Measurements from ENCODE around the gene MT4. TPM values are rescaled to one million over a fixed set of nuclear protein-coding genes. Genes with fewer than 3 reads are reported as not detected.

The MT4 gene
- total and polyA plus RNA-seq, 7 experiments from 2014 or later, result not detected

- peaks cover 8 to 26% of the 10 kb centered on the region in 2 donors for H3K4me1 ChIP-seq (ENCODE audit: control insufficient read depth in 2 of 2, insufficient read depth in 2 of 2, low read length in 2 of 2)
- Mint-ChIP-seq H3K27ac (peak overlapping the region; percentile 60 to 95 (median 90)), H3K36me3 (no peaks in the 10 kb centered on the region), H3K4me1 (peaks cover 11 to 56% (median 46%) of the 10 kb centered on the region in 7 donors), H3K27me3 (no peaks in the 10 kb centered on the region), H3K9me3 (no peaks in the 10 kb centered on the region), H3K4me3 (peak overlapping the region; percentile 82 to 91 (median 86))
- ATAC-seq, result no peak
- H3K27ac ChIP-seq (ENCODE audit: low read depth, low read length), result peak overlapping the region; percentile 92
- CTCF ChIA-PET, result no interaction called here
- H3K36me3 ChIP-seq (ENCODE audit: control insufficient read depth in 2 of 3, insufficient read depth in 3 of 3, low read length in 3 of 3), result peaks cover 0 to 6% (median 0%) of the 10 kb centered on the region in 3 experiments
- peak overlapping the region; percentile 99 for H3K4me3 ChIP-seq (ENCODE audit: low read length)
- no peaks in the 10 kb centered on the region for H3K9me3 ChIP-seq (ENCODE audit: control insufficient read depth in 2 of 3, low read length in 3 of 3)
- H3K27me3 ChIP-seq (ENCODE audit: control insufficient read depth in 2 of 2, insufficient read depth in 2 of 2, low read length in 2 of 2), result no peaks in the 10 kb centered on the region
- POLR2A ChIA-PET, result interaction anchor here (0.6 to 1.4 kb wide), 5 partner anchors 10 to 182 kb away, joined by 3 to 5 read pairs (median 3); no protein-coding TSS in a partner anchor
- intact Hi-C loops (cut with micrococcal nuclease), result loop anchor here (1.0 to 5.0 kb wide), 3 partner anchors 69 to 142 kb away; partner anchors contain the start of genes NUDT21 (in 2 of the 2), OGFOD1 (in 2 of the 2) and AMFR (in 1 of the 2)
- no peak for DNase-seq
Measured at GRCh38 chr16:56520251-56520577, 44.7 kb upstream of the MT4 start.

- Mint-ChIP-seq H3K27me3 (peaks cover 0 to 20% (median 0%) of the 10 kb centered on the region in 5 donors), H3K4me1 (peaks cover 6 to 11% (median 7%) of the 10 kb centered on the region in 7 donors), H3K4me3 (no peak overlapping the region), H3K9me3 (no peaks in the 10 kb centered on the region), H3K27ac (no peak overlapping the region), H3K36me3 (no peaks in the 10 kb centered on the region)
- Histone ChIP-seq H3K4me1 (ENCODE audit: control insufficient read depth in 2 of 2, insufficient read depth in 2 of 2, low read length in 2 of 2) (peaks cover 5 to 6% of the 10 kb centered on the region in 2 donors), H3K27ac (ENCODE audit: low read depth, low read length) (no peak overlapping the region), H3K27me3 (ENCODE audit: control insufficient read depth in 2 of 2, insufficient read depth in 2 of 2, low read length in 2 of 2) (no peaks in the 10 kb centered on the region), H3K4me3 (ENCODE audit: low read length) (no peak overlapping the region), H3K9me3 (ENCODE audit: control insufficient read depth in 2 of 3, low read length in 3 of 3) (no peaks in the 10 kb centered on the region), H3K36me3 (ENCODE audit: control insufficient read depth in 2 of 3, insufficient read depth in 3 of 3, low read length in 3 of 3) (no peaks in the 10 kb centered on the region)
- CTCF ChIA-PET, result interaction anchor here (1.1 kb wide), 1 partner anchor 11 kb away, joined by 4 read pairs; no protein-coding TSS in a partner anchor
- ATAC-seq, result no peak
- no peak for DNase-seq
- POLR2A ChIA-PET, result no interaction called here
- intact Hi-C loops (cut with micrococcal nuclease), result no loop called here
Measured at GRCh38 chr16:56525236-56525635, 39.6 kb upstream of the MT4 start.

- ChIA-PET CTCF (interaction anchor here (1.3 kb wide), 1 partner anchor 15 kb away, joined by 3 read pairs; no protein-coding TSS in a partner anchor), POLR2A (no interaction called here)
- intact Hi-C loops (cut with micrococcal nuclease), result no loop called here
- Mint-ChIP-seq H3K27me3 (peaks cover 0 to 47% (median 8%) of the 10 kb centered on the region in 5 donors), H3K4me3 (no peak overlapping the region), H3K4me1 (no peaks in the 10 kb centered on the region), H3K36me3 (no peaks in the 10 kb centered on the region), H3K9me3 (no peaks in the 10 kb centered on the region), H3K27ac (no peak overlapping the region)
- H3K27ac ChIP-seq (ENCODE audit: low read depth, low read length), result no peak overlapping the region
- no peaks in the 10 kb centered on the region for H3K4me1 ChIP-seq (ENCODE audit: control insufficient read depth in 2 of 2, insufficient read depth in 2 of 2, low read length in 2 of 2)
- no peak for DNase-seq
- H3K4me3 ChIP-seq (ENCODE audit: low read length), result no peak overlapping the region
- peaks cover 0 to 4% of the 10 kb centered on the region in 2 donors for H3K27me3 ChIP-seq (ENCODE audit: control insufficient read depth in 2 of 2, insufficient read depth in 2 of 2, low read length in 2 of 2)
- H3K36me3 ChIP-seq (ENCODE audit: control insufficient read depth in 2 of 3, insufficient read depth in 3 of 3, low read length in 3 of 3), result no peaks in the 10 kb centered on the region
- no peak for ATAC-seq
- H3K9me3 ChIP-seq (ENCODE audit: control insufficient read depth in 2 of 3, low read length in 3 of 3), result no peaks in the 10 kb centered on the region
Measured at GRCh38 chr16:56530872-56531271, 34.0 kb upstream of the MT4 start.

GRCh38 chr16:56532714-56533113 is 32.2 kb upstream of the MT4 start:
- Histone ChIP-seq H3K4me1 (ENCODE audit: control insufficient read depth in 2 of 2, insufficient read depth in 2 of 2, low read length in 2 of 2) (no peaks in the 10 kb centered on the region), H3K4me3 (ENCODE audit: low read length) (no peak overlapping the region), H3K9me3 (ENCODE audit: control insufficient read depth in 2 of 3, low read length in 3 of 3) (no peaks in the 10 kb centered on the region), H3K27ac (ENCODE audit: low read depth, low read length) (no peak overlapping the region), H3K27me3 (ENCODE audit: control insufficient read depth in 2 of 2, insufficient read depth in 2 of 2, low read length in 2 of 2) (peaks cover 0 to 7% of the 10 kb centered on the region in 2 donors), H3K36me3 (ENCODE audit: control insufficient read depth in 2 of 3, insufficient read depth in 3 of 3, low read length in 3 of 3) (no peaks in the 10 kb centered on the region)
- ChIA-PET POLR2A (interaction anchor here (0.8 kb wide), 1 partner anchor 1968 kb away, joined by 3 read pairs; no protein-coding TSS in a partner anchor), CTCF (no interaction called here)
- no peak overlapping the region for H3K4me3 Mint-ChIP-seq
- DNase-seq, result no peak
- H3K4me1 Mint-ChIP-seq, result peaks cover 0 to 2% (median 0%) of the 10 kb centered on the region in 7 donors
- no peaks in the 10 kb centered on the region for H3K9me3 Mint-ChIP-seq
- intact Hi-C loops (cut with micrococcal nuclease), result no loop called here
- peaks cover 5 to 50% (median 10%) of the 10 kb centered on the region in 5 donors for H3K27me3 Mint-ChIP-seq
- ATAC-seq, result no peak
- H3K36me3 Mint-ChIP-seq, result no peaks in the 10 kb centered on the region
- H3K27ac Mint-ChIP-seq, result no peak overlapping the region

- ChIA-PET CTCF (no interaction called here), POLR2A (interaction anchor here (0.6 kb wide), 1 partner anchor 71 kb away, joined by 3 read pairs; no protein-coding TSS in a partner anchor)
- Histone ChIP-seq H3K4me3 (ENCODE audit: low read length) (no peak overlapping the region), H3K9me3 (ENCODE audit: control insufficient read depth in 2 of 3, low read length in 3 of 3) (no peaks in the 10 kb centered on the region), H3K27ac (ENCODE audit: low read depth, low read length) (no peak overlapping the region), H3K27me3 (ENCODE audit: control insufficient read depth in 2 of 2, insufficient read depth in 2 of 2, low read length in 2 of 2) (peaks cover 0 to 7% of the 10 kb centered on the region in 2 donors), H3K4me1 (ENCODE audit: control insufficient read depth in 2 of 2, insufficient read depth in 2 of 2, low read length in 2 of 2) (no peaks in the 10 kb centered on the region), H3K36me3 (ENCODE audit: control insufficient read depth in 2 of 3, insufficient read depth in 3 of 3, low read length in 3 of 3) (no peaks in the 10 kb centered on the region)
- no peaks in the 10 kb centered on the region for H3K9me3 Mint-ChIP-seq
- H3K4me3 Mint-ChIP-seq, result no peak overlapping the region
- no peaks in the 10 kb centered on the region for H3K36me3 Mint-ChIP-seq
- ATAC-seq, result no peak
- H3K27ac Mint-ChIP-seq, result no peak overlapping the region
- peaks cover 9 to 50% (median 13%) of the 10 kb centered on the region in 5 donors for H3K27me3 Mint-ChIP-seq
- H3K4me1 Mint-ChIP-seq, result peaks cover 0 to 2% (median 0%) of the 10 kb centered on the region in 7 donors
- DNase-seq, result no peak
- intact Hi-C loops (cut with micrococcal nuclease), result no loop called here
Measured at GRCh38 chr16:56534847-56535383, 30.0 kb upstream of the MT4 start.

- intact Hi-C loops (cut with micrococcal nuclease), result no loop called here
- no peak overlapping the region for H3K4me3 ChIP-seq (ENCODE audit: low read length)
- Mint-ChIP-seq H3K4me3 (no peak overlapping the region), H3K27me3 (peaks cover 9 to 43% (median 22%) of the 10 kb centered on the region in 5 donors), H3K36me3 (peaks cover 0 to 5% (median 0%) of the 10 kb centered on the region in 5 donors), H3K4me1 (peaks cover 0 to 2% (median 0%) of the 10 kb centered on the region in 7 donors), H3K27ac (no peak overlapping the region), H3K9me3 (peaks cover 0 to 8% (median 0%) of the 10 kb centered on the region in 11 donors)
- H3K4me1 ChIP-seq (ENCODE audit: control insufficient read depth in 2 of 2, insufficient read depth in 2 of 2, low read length in 2 of 2), result no peaks in the 10 kb centered on the region
- no peaks in the 10 kb centered on the region for H3K9me3 ChIP-seq (ENCODE audit: control insufficient read depth in 2 of 3, low read length in 3 of 3)
- DNase-seq, result no peak
- no peaks in the 10 kb centered on the region for H3K36me3 ChIP-seq (ENCODE audit: control insufficient read depth in 2 of 3, insufficient read depth in 3 of 3, low read length in 3 of 3)
- H3K27ac ChIP-seq (ENCODE audit: low read depth, low read length), result no peak overlapping the region
- H3K27me3 ChIP-seq (ENCODE audit: control insufficient read depth in 2 of 2, insufficient read depth in 2 of 2, low read length in 2 of 2), result peaks cover 0 to 7% of the 10 kb centered on the region in 2 donors
- POLR2A ChIA-PET, result no interaction called here
- no peak for ATAC-seq
- CTCF ChIA-PET, result interaction anchor here (0.7 kb wide), 1 partner anchor 39 kb away, joined by 3 read pairs; no protein-coding TSS in a partner anchor
Measured at GRCh38 chr16:56538331-56538730, 26.5 kb upstream of the MT4 start.

GRCh38 chr16:56539656-56540055 is 25.2 kb upstream of the MT4 start:
- Histone ChIP-seq H3K27ac (ENCODE audit: low read depth, low read length) (no peak overlapping the region), H3K27me3 (ENCODE audit: control insufficient read depth in 2 of 2, insufficient read depth in 2 of 2, low read length in 2 of 2) (peaks cover 0 to 7% of the 10 kb centered on the region in 2 donors), H3K4me1 (ENCODE audit: control insufficient read depth in 2 of 2, insufficient read depth in 2 of 2, low read length in 2 of 2) (no peaks in the 10 kb centered on the region), H3K36me3 (ENCODE audit: control insufficient read depth in 2 of 3, insufficient read depth in 3 of 3, low read length in 3 of 3) (no peaks in the 10 kb centered on the region), H3K4me3 (ENCODE audit: low read length) (no peak overlapping the region), H3K9me3 (ENCODE audit: control insufficient read depth in 2 of 3, low read length in 3 of 3) (no peaks in the 10 kb centered on the region)
- DNase-seq (no peak), ATAC-seq (no peak)
- Mint-ChIP-seq H3K4me3 (no peak overlapping the region), H3K4me1 (peaks cover 0 to 2% (median 0%) of the 10 kb centered on the region in 7 donors), H3K36me3 (peaks cover 0 to 5% (median 0%) of the 10 kb centered on the region in 5 donors), H3K27ac (no peak overlapping the region), H3K27me3 (peaks cover 5 to 42% (median 17%) of the 10 kb centered on the region in 5 donors), H3K9me3 (peaks cover 0 to 8% (median 0%) of the 10 kb centered on the region in 11 donors)
- intact Hi-C loops (cut with micrococcal nuclease), result no loop called here
- ChIA-PET POLR2A (no interaction called here), CTCF (no interaction called here)
